Gastroesophageal sphincter (tissue), 3 donors: ENCODE results near the gene HCST.

Experiments used
- POLR2A ChIP-seq, 2 donors: fragments of 450-650 bp; IDR thresholded peaks; one replicate each; pipeline ENCODE4 v1.6.1; 2017; ENCODE audit warnings: antibody characterized with exemption in 2 of 2, mild to moderate bottlenecking in 2 of 2, moderate library complexity in 1 of 2
- POLR2AphosphoS5 ChIP-seq: sonication (generic); formaldehyde crosslinking; IDR thresholded peaks from one replicate; pipeline ENCODE4 v1.6.1; 2017; ENCODE audit warnings: antibody characterized with exemption
- TF ChIP-seq, protein P1 (sequence below), 4 experiments: fragments of 200-600 bp in 2 of 4; fragments of 450-650 bp in 2 of 4; sonication (generic) in 1 of 4; IDR thresholded peaks; one replicate each; pipeline ENCODE4 v1.5.1; 2017 to 2019; ENCODE audit warnings: antibody characterized with exemption in 4 of 4, mild to moderate bottlenecking in 2 of 4, moderate library complexity in 2 of 4

DNA sequence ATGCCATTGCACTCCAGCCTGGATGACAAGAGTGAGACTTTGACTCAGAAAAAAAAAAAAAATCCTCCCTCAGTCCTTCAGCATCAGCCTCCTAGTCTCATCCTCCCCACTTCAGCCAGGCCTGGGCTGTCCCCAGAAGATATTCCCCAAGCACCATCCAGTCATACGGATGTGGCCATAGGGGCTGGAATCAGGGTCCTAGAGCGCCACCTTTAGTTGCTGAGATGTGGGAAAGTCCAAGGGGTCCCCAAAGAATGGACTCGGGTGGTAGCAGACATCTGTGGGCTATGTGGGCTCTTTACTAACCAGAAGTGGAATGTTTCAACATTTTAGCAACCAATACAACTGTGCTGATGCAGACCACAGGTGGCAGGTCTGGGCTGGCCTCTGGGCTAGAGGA, 8.8 kb downstream of the HCST start:
- TF ChIP-seq, protein P1, sequence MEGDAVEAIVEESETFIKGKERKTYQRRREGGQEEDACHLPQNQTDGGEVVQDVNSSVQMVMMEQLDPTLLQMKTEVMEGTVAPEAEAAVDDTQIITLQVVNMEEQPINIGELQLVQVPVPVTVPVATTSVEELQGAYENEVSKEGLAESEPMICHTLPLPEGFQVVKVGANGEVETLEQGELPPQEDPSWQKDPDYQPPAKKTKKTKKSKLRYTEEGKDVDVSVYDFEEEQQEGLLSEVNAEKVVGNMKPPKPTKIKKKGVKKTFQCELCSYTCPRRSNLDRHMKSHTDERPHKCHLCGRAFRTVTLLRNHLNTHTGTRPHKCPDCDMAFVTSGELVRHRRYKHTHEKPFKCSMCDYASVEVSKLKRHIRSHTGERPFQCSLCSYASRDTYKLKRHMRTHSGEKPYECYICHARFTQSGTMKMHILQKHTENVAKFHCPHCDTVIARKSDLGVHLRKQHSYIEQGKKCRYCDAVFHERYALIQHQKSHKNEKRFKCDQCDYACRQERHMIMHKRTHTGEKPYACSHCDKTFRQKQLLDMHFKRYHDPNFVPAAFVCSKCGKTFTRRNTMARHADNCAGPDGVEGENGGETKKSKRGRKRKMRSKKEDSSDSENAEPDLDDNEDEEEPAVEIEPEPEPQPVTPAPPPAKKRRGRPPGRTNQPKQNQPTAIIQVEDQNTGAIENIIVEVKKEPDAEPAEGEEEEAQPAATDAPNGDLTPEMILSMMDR (IDR thresholded peaks at IDR 0.05): no peak
- no peak for TF ChIP-seq POLR2AphosphoS5
- no peak for TF ChIP-seq POLR2A (IDR thresholded peaks at IDR 0.05)
